HepG2 (cell line): ENCODE measurements around the gene HSD11B1. TPM values are rescaled to one million over a fixed set of nuclear protein-coding genes. Genes with fewer than 3 reads are reported as not detected.

Source experiments
- ATAC-seq: fragments of 200-7000 bp; cut with Tn5 transposase; 3 replicates; pipeline ENCODE4 v1.9.1; 2020; ENCODE audit warnings: mild to moderate bottlenecking, moderate library complexity
- BruUV-seq: library from RNA; stranded (reverse); fragments of 400-500 nt; replicated peaks from 2 replicates; lab custom pipeline; 2021; lab: Mats Ljungman, UMichigan
- CTCF ChIA-PET: fragments of 300-600 bp; formaldehyde crosslinking; extraction: SDS; loops from one replicate; lab custom pipeline; 2021; ENCODE audit warnings: low total read pairs, inconsistent platforms, low intra/inter-chr PET ratio; lab: Yijun Ruan, JAX
- POLR2A ChIA-PET: fragments of 350-600 bp; sonication (Branson Sonifier 250); formaldehyde crosslinking; loops from one replicate; lab custom pipeline; 2020; ENCODE audit warnings: antibody characterized with exemption, inconsistent platforms; lab: Yijun Ruan, JAX
- DNase-seq: peaks from one replicate; pipeline ENCODE4 v3.0.0-alpha.2; 2015; ENCODE audit warnings: low spot score
- FAIRE-seq: peaks from 3 replicates; lab custom pipeline; 2011; peaks lifted over from hg19 to GRCh38; lab: Jason Lieb, UNC
- H2AFZ ChIP-seq: one replicate; pipeline ENCODE4 v1.6.1; 2011; ENCODE audit warnings: low read length, inconsistent platforms
- H3K27ac ChIP-seq: fragments of 300-600 bp; 3 replicates; pipeline ENCODE4 v1.8.0; 2011; ENCODE audit warnings: mixed run types, mild to moderate bottlenecking, mixed read lengths, low read length, inconsistent platforms; ENCODE audit not compliant: insufficient read depth; ENCODE audit errors: extremely low read length
- H3K27me3 ChIP-seq, 2 experiments: fragments of 200-600 bp in 1 of 2; 2 replicates in 1 of 2; 3 replicates in 1 of 2; pipeline versions ENCODE4 v1.6.0 to v1.8.0; 2011; ENCODE audit warnings: low read length in 2 of 2, mild to moderate bottlenecking in 2 of 2, moderate library complexity in 2 of 2, inconsistent platforms in 1 of 2; ENCODE audit not compliant: insufficient read depth in 2 of 2, control insufficient read depth in 1 of 2
- H3K36me3 ChIP-seq, 2 experiments: fragments of 200-600 bp in 1 of 2; replicated peaks in 1 of 2; 2 replicates in 1 of 2; 3 replicates in 1 of 2; pipeline versions ENCODE4 v1.5.1 to v1.8.0; 2011; ENCODE audit warnings: low read length in 2 of 2, inconsistent platforms in 1 of 2; ENCODE audit not compliant: insufficient read depth in 2 of 2, control insufficient read depth in 1 of 2
- H3K4me1 ChIP-seq: 2 replicates; pipeline ENCODE4 v1.5.1; 2012; ENCODE audit warnings: low read length, inconsistent platforms; ENCODE audit not compliant: insufficient read depth
- H3K4me2 ChIP-seq: 2 replicates; pipeline ENCODE4 v1.6.0; 2011; ENCODE audit warnings: low read depth, low read length, inconsistent platforms
- H3K4me3 ChIP-seq, 3 experiments: fragments of 200-600 bp in 1 of 3; sonication (generic), shearing (Covaris generic) in 1 of 3; replicated peaks in 1 of 3; 2 replicates each; pipeline ENCODE4 v1.5.1; 2011 to 2016; ENCODE audit warnings: low read length in 3 of 3, inconsistent platforms in 2 of 3, low read depth in 2 of 3, mild to moderate bottlenecking in 2 of 3, control low read depth in 1 of 3, mixed read lengths in 1 of 3; ENCODE audit not compliant: insufficient read depth in 1 of 3
- H3K79me2 ChIP-seq: one replicate; pipeline ENCODE4 v1.6.1; 2011; ENCODE audit warnings: low read length, inconsistent platforms; ENCODE audit not compliant: insufficient read depth
- H3K9ac ChIP-seq: 2 replicates; pipeline ENCODE4 v1.6.0; 2011; ENCODE audit warnings: mild to moderate bottlenecking, low read depth, low read length, inconsistent platforms; ENCODE audit not compliant: insufficient read depth
- H3K9me3 ChIP-seq: 2 replicates; pipeline ENCODE4 v1.5.1; 2012; ENCODE audit warnings: mild to moderate bottlenecking, low read length
- H4K20me1 ChIP-seq: 2 replicates; pipeline ENCODE4 v1.6.0; 2011; ENCODE audit warnings: inconsistent platforms, mild to moderate bottlenecking, low read length, moderate library complexity; ENCODE audit not compliant: insufficient read depth
- JUNB ChIP-seq: sonication (generic); formaldehyde crosslinking; IDR thresholded peaks from 2 replicates; pipeline ENCODE4 v1.8.0; 2022; ENCODE audit warnings: missing genetic modification reagents, mild to moderate bottlenecking, borderline replicate concordance
- U2AF2 ChIP-seq: fragments of 200-400 bp; formaldehyde crosslinking; IDR thresholded peaks from 2 replicates; pipeline ENCODE4 v1.6.1; 2017; ENCODE audit warnings: low read depth, mild to moderate bottlenecking, low read length
- ZNF143 ChIP-seq: sonication (generic); formaldehyde crosslinking; IDR thresholded peaks from 2 replicates; pipeline ENCODE4 v1.4.0; 2020; ENCODE audit warnings: missing genetic modification reagents
- WGBS: methylation state at CpG from one replicate; pipeline ENCODE4 v1.1.6; 2017; ENCODE audit warnings: low lambda C conversion rate; 5-methylcytosine and 5-hydroxymethylcytosine counted together
- in situ Hi-C: cut with HindIII; loops from 2 replicates; pipeline ENCODE4 v1.10.0; 2017; ENCODE audit warnings: low pct_unique_long_range_greater_than_20kb; ENCODE audit not compliant: extremely low pct_ligation_motif_present
- intact Hi-C: fragments of 100-400 bp; cut with micrococcal nuclease; formaldehyde crosslinking; loops from one replicate; pipeline ENCODE4 v1.10.0; 2022; ENCODE audit not compliant: unreplicated experiment
- polyA plus RNA-seq, 8 experiments: library from polyadenylated mRNA; depleted of rRNA in 3 of 8; stranded (reverse) in 7 of 8; unstranded in 1 of 8; fragments of >200 nt; fragmentation: Illumina TruSeq in 4 of 8; extraction: Trizol in 4 of 8; gene quantifications; 2 replicates each; pipeline versions ENCODE4 v1.2.1 to v1.2.3, GENCODE V29; 2011 to 2016; ENCODE audit warnings: low read depth in 4 of 8, missing spikeins in 1 of 8, mixed read lengths in 1 of 8; ENCODE audit not compliant: insufficient read depth in 1 of 8
- total RNA-seq, 5 experiments: library from RNA; depleted of rRNA; stranded (reverse); fragments of >200 nt; fragmentation: Illumina TruSeq; extraction: Trizol; gene quantifications; 2 replicates each; pipeline ENCODE4 v1.2.3, GENCODE V29; 2016; ENCODE audit warnings: low read depth in 1 of 5
- TF ChIP-seq, protein P1 (sequence below): sonication (generic); formaldehyde crosslinking; conservative IDR thresholded peaks from 2 replicates; pipeline ENCODE4 v1.4.0; 2020; ENCODE audit warnings: missing genetic modification reagents
- TF ChIP-seq, protein P2 (sequence below): sonication (generic); formaldehyde crosslinking; IDR thresholded peaks from 2 replicates; pipeline ENCODE4 v1.9.0; 2021; ENCODE audit warnings: missing genetic modification reagents, borderline replicate concordance

HSD11B1 gene
- total and polyA plus RNA-seq, 2 of the 13 experiments (the other 11 are each of a cell fraction or from before 2014, with no cell fraction given): not detected

DNA sequence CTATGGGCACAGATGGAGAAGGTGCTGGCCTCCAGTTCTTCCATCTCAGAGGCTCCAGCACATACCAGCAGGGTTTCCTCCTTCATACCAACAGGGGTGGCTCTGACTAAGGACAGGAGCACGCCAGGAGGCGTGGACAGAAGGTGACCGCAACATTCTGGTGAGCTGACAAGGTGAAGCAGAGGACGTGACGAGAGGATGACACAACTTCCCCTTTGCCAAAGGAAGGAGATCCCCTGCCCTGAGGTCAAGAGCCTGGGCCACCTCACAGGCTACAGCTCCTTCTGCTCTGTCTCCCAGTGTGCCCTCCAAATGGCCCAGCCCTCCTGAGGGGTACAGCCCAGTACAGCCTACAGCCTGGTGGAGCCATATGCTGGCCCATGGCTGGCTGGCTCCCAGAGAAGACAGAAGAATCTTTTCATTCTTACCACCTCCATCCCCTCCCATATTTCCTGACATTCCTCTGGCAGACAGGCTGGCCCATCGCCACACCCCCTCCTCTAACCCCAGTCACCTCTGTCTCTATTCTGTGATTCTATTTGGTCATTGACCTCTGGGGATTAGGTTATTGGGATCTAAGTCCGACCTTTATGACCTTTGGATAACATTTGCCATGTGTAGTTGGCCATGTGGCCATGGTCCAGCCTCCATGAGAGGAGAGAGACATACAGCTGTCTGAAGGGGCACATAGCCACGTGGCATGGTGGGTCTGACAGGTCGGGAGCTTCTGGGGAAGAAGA lies 47.3 kb upstream of the HSD11B1 start (continued):
- TF ChIP-seq, protein P1, sequence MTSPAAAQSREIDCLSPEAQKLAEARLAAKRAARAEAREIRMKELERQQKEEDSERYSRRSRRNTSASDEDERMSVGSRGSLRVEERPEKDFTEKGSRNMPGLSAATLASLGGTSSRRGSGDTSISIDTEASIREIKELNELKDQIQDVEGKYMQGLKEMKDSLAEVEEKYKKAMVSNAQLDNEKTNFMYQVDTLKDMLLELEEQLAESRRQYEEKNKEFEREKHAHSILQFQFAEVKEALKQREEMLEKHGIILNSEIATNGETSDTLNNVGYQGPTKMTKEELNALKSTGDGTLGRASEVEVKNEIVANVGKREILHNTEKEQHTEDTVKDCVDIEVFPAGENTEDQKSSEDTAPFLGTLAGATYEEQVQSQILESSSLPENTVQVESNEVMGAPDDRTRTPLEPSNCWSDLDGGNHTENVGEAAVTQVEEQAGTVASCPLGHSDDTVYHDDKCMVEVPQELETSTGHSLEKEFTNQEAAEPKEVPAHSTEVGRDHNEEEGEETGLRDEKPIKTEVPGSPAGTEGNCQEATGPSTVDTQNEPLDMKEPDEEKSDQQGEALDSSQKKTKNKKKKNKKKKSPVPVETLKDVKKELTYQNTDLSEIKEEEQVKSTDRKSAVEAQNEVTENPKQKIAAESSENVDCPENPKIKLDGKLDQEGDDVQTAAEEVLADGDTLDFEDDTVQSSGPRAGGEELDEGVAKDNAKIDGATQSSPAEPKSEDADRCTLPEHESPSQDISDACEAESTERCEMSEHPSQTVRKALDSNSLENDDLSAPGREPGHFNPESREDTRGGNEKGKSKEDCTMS (CRISPR knock-in tag): no peak
- TF ChIP-seq, protein P2, sequence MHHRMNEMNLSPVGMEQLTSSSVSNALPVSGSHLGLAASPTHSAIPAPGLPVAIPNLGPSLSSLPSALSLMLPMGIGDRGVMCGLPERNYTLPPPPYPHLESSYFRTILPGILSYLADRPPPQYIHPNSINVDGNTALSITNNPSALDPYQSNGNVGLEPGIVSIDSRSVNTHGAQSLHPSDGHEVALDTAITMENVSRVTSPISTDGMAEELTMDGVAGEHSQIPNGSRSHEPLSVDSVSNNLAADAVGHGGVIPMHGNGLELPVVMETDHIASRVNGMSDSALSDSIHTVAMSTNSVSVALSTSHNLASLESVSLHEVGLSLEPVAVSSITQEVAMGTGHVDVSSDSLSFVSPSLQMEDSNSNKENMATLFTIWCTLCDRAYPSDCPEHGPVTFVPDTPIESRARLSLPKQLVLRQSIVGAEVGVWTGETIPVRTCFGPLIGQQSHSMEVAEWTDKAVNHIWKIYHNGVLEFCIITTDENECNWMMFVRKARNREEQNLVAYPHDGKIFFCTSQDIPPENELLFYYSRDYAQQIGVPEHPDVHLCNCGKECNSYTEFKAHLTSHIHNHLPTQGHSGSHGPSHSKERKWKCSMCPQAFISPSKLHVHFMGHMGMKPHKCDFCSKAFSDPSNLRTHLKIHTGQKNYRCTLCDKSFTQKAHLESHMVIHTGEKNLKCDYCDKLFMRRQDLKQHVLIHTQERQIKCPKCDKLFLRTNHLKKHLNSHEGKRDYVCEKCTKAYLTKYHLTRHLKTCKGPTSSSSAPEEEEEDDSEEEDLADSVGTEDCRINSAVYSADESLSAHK (CRISPR knock-in tag): no peak
- TF ChIP-seq U2AF2: no peak

DNA sequence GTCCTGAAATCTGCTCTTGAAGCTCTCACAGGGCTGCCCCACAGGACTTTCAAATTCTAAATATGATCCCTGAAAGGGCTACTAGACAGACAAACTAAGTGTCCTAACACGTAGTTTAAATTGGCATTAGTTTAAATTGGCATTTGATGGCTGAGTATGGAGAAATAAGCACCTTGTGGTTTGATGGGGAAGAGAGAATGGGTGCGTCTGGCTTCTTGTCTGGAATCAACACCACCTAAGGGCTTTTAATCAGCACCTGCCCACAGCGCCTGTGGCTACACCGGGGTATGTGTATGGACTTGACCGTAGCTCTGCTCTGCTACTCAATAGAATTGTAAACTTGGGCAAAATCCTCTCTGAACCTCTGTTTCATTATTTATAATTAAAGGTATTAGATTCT lies 46.7 kb upstream of the HSD11B1 start:
- H3K4me3 ChIP-seq: no peak overlapping the region
- POLR2A ChIA-PET: no interaction called here
- in situ Hi-C loops: no loop called here
- peaks cover 39% of the 10 kb centered on the region for H3K4me1 ChIP-seq
- CTCF ChIA-PET: no interaction called here
- ATAC-seq (no peak), FAIRE-seq (no peak), DNase-seq (no peak)
- H4K20me1 ChIP-seq: no peaks in the 10 kb centered on the region
- no peaks in the 10 kb centered on the region for H3K79me2 ChIP-seq
- H3K36me3 ChIP-seq: no peaks in the 10 kb centered on the region
- no peak overlapping the region for H3K9ac ChIP-seq
- WGBS: 71% methylated on average over 5 of the region's 5 CpGs
- intact Hi-C loops: no loop called here
- H3K27me3 ChIP-seq: peaks cover 2 to 3% of the 10 kb centered on the region in 2 experiments; a peak in 1 of 5 replicates
- H2AFZ ChIP-seq: no peak overlapping the region
- no TSS peak for BruUV-seq
- H3K27ac ChIP-seq: no peak overlapping the region
- H3K9me3 ChIP-seq: no peaks in the 10 kb centered on the region
- TF ChIP-seq JUNB (CRISPR knock-in tag) (no peak), ZNF143 (CRISPR knock-in tag) (no peak)
- no peak overlapping the region for H3K4me2 ChIP-seq
